Smooth muscle cell of the coronary artery (primary cell): ENCODE results near the gene SPEM1. TPM values are rescaled to one million over a fixed set of nuclear protein-coding genes. Genes with fewer than 3 reads are reported as not detected.

Experiments
- total RNA-seq: library from RNA; depleted of rRNA; stranded (reverse); fragments of >200 nt; gene quantifications from 2 replicates; pipeline ENCODE4 v1.2.3, GENCODE V29; 2014; ENCODE audit warnings: low replicate concordance

Gene SPEM1, protein sequence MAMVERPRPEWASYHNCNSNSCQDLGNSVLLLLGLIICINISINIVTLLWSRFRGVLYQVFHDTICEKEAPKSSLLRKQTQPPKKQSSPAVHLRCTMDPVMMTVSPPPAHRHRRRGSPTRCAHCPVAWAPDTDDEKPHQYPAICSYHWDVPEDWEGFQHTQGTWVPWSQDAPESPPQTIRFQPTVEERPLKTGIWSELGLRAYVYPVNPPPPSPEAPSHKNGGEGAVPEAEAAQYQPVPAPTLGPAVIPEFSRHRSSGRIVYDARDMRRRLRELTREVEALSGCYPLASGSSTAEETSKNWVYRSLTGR
- not detected in 2 replicates for total RNA-seq

DNA sequence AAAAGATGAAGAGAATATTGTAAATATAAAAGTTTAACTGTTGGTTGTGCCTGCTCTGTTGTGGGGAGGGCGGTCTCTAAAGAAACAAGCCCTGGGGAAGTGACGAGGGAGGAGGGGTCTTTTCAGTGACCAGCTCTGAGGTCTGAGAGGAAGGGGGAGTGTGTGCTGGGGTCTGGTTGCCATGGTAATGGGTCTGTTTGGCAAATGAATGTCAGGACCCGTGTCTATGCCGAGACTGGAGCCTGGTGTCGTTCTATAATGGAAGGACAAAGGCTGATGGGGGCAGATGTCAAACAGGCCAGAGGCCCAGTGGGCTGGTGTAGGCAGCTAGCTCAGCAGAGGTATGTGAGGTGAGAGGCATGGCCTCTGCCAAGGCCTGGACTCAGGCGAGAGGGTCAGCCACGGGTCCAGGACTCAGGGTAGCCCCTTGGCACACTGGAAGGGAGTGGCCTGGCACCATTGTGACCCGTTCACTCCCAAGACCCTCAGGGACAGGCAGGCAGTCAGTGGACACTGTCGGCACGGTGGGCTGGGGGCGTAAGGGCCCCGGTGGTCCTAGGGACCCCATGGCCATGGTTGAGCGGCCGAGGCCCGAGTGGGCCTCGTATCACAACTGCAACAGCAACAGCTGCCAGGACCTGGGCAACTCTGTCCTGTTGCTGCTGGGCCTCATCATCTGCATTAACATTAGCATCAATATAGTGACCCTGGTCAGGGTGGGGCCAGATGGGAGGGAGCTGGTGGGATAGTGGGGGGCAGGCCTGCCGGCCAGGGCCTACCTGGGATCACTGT is at the start of gene SPEM1:
Gene SPEM1, plus strand, starts transcription at position 506 of the 792 bp plus-strand sequence. Its CDS starts 61 bp downstream, at position 567.

DNA sequence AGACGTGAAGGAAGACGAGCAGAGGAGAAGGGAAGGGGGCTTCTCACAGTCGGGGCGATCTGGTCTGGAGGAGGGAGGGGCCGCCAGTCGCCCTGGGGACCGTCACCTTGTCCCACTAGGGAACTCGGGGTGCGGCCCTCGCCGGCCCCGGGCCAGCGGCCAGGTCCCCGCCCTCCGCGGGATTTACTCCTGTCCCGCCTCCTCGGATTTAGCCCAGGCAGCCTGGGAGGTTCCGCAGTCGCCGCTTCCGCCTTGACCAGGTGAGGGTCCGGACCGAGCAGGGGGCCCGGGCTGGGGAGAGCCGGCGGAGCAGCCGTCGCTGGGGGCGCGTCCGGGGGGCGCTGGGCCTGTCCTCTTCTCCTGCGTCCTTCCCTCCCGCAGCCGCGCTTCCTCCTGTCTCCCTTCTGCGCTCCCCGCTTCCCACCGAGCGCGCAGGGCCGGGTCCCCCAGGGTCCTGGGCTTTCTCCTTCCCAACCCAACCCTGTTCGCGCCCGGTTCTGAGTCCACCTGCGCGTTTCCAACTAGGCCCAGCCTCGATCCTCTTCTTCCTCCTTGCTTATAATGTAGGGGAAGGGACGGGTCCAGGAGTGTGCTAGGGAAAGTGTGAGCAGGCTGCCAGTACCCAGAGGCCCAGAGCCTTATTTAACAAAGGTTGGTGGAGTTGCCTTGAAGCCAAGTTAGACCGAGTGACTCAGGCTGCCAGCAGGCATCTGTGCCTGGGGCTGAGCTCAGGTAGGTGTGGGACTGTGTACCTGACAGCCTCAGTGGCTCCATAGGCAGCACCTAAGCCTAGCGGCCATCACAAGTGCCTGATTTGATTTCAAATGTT is 39.1 kb upstream of the SPEM1 start, which contains the start of gene TNK1:
Gene TNK1, plus strand, starts transcription at position 235 of the 829 bp plus-strand sequence. CDS start 1,838 bp downstream, outside the sequence.

DNA sequence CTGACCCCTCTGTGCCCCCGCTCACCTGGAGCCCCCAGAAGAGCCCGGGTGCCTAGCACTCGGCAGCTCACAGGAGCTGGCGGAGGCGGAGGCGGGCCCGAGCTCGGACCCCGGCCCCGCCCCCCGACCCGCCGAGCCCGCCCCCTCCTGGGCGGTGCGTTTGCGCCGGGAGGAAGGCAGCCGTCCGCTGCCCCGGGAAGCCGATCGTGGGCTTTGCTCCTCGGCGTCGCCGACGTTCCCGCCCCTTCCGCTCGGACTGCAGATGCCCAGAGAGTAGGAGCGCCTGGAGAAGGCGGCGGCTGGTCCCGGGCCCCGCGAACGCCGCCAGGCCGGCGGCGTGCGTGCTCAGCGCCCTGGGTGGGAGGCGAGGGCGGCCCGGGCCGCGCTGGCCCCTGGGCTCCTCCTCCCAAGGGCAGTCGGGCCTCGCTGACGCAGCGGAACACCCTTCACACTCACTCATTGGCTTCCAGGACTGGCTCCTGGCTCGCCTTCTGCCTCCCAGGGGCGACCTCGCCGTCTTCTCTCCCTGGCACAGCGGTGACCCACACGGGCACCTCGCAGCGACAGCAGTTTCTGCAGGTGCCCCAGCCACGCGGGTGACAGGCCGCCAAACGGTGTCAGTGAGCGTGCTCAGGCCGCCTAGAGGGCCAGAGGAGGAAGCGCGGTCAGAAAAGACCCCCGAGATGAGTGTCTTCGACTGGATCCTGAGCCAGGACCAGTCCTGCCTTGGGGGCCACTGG is 25.5 kb upstream of the SPEM1 start, which contains the start of gene PLSCR3:
Gene PLSCR3, minus strand, starts transcription at position 74 of the 740 bp plus-strand sequence. CDS start 415 bp downstream, outside the sequence.

DNA sequence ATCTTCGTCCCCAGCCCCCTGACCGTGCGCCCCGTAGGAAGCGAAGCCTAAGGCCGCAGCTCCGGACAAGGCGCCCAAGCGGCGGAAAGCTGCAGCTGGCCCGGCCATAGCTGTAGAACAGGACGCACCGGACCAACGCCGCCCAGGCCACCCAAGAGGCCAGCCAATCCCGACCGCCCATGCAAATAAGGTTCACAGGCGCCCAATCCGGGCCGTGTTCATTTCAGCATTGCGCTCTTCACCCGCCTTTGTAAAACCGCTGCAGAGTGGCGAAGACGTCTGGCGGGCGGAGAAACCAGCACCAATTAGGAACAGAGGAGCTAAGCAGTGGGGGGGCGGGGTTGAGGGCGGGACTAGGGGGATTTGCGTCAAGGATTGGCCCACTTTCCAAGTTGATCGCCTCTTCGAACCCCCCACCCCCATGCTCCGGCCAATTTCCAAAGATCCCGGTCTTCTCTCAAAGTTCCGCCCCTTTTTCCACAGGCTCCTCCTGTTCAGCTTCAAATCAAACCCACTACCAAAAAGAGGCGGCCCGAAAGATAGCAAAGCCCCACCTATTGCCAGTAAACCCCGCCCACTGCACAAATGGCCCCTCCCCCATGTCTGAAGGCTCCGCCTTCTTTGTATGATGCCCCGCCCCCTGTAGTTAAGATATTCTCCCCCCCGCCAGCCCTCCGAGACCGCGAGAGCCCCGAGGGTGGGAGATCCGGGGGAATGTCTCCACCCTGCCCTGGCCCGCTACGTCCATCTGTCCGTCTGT is 16.0 kb upstream of the SPEM1 start, which contains the start of gene TMEM256:
Gene TMEM256, minus strand, starts transcription at position 121 of the 760 bp plus-strand sequence. Its CDS starts 13 bp downstream, at position 108.

DNA sequence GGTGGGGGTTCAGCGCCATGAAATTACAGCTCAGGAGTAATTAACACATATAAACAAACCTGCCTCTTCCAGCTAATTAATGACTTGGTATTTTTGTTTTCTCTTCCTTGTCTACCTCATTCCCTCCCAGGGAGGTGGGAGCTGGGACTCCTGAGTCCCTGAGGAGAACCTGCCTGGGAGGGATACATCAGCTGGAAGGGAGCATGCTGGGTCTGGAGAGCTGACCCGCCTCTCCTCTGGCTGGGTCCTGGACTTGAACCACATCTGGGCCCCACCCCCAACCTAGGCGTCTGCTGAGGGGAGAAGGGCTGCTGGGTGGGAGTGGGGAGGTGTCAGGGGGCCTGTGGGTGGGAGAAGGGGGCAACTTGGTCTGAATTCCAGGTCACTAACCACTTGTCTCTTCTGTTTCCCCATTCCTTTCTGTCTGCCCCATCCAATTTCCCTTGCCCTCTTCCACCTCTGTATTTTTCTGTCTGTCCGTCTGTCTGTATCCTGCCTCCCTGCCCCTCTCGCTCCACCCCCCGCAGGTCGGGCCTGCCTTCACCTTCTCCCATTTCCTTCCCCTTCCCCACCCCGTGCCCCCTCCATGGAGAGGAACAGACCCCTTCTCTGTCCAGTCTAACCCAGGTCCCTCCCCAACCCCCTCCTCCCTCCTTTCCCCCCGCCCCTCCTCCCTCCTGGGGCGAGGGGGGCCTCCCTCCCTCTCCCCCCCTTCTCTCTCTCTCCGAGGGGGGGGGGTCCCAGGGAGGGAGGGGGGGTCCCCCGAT is 12.5 kb upstream of the SPEM1 start, which contains the start of gene NLGN2:
Gene NLGN2, plus strand, starts transcription at position 361 of the 767 bp plus-strand sequence. CDS start 411 bp downstream, outside the sequence.

DNA sequence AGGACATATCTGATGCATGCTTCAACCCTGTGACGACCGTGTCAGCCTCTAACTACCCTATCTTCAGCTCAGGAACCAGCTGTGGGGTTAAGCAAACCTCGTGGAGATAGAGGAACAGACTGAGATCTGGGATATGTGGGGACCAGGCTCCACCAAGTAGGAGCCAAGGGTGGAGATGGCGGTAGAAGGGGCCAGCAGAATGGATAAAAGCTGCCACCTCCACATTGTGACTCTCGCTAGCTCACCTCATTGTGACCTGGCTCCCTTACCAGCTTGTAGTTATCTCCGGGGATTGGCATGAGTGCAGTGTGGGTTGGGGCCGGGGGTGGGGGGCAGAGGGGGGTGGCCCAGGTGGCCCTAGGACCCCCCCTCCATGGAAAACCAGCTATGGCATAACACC is 5.2 kb downstream of the SPEM1 start, which contains the start of gene SPEM2:
Gene SPEM2, plus strand, starts transcription at position 301 of the 400 bp plus-strand sequence. Its CDS starts 73 bp downstream, at position 374.

DNA sequence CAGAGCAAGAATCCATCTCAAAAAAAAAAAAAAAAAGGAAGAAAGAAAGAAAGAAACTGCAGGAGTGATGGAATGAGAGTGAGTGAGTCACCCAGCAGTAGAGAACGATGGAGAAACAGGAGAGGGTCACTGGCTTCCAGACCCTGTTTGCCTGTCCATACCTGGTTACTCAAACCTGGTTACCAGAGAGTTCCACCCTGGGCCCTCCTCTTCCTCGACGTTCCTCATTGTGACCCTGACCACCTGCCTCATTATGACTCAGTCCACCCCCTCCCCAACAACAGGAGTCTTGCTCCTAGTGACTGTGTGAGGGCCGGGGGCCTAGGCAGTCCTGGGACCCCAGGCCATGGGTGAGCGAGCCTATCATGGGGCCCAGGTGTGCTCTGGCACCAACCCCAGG is 8.4 kb downstream of the SPEM1 start, which contains the start of gene SPEM3:
Gene SPEM3, plus strand, starts transcription at position 301 of the 400 bp plus-strand sequence. Its CDS starts 46 bp downstream, at position 347.

DNA sequence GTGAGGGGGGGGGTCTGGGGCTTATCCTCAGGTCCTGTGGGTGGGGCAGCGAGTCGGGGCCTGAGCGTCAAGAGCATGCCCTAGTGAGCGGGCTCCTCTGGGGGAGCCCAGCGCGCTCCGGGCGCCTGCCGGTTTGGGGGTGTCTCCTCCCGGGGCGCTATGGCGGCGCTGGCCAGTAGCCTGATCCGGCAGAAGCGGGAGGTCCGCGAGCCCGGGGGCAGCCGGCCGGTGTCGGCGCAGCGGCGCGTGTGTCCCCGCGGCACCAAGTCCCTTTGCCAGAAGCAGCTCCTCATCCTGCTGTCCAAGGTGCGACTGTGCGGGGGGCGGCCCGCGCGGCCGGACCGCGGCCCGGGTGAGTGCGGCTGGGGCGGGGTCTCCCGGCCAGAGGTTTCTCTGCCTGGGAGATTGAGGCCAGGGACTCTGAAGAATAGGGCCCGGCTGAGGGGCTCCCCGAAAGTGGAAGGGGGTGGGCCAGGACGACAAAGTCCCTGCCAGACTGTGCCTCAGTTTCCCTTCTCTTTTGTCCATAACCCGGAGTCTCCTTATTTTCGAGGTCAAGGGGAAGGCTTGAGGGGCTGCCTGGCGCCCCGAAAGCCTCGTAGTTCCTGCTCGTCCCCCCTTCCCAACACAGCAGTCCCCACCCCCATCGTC is 19.5 kb downstream of the SPEM1 start, which contains the start of gene FGF11:
Gene FGF11, plus strand, starts transcription at position 51 of the 651 bp plus-strand sequence. Its CDS starts 109 bp downstream, at position 160.

DNA sequence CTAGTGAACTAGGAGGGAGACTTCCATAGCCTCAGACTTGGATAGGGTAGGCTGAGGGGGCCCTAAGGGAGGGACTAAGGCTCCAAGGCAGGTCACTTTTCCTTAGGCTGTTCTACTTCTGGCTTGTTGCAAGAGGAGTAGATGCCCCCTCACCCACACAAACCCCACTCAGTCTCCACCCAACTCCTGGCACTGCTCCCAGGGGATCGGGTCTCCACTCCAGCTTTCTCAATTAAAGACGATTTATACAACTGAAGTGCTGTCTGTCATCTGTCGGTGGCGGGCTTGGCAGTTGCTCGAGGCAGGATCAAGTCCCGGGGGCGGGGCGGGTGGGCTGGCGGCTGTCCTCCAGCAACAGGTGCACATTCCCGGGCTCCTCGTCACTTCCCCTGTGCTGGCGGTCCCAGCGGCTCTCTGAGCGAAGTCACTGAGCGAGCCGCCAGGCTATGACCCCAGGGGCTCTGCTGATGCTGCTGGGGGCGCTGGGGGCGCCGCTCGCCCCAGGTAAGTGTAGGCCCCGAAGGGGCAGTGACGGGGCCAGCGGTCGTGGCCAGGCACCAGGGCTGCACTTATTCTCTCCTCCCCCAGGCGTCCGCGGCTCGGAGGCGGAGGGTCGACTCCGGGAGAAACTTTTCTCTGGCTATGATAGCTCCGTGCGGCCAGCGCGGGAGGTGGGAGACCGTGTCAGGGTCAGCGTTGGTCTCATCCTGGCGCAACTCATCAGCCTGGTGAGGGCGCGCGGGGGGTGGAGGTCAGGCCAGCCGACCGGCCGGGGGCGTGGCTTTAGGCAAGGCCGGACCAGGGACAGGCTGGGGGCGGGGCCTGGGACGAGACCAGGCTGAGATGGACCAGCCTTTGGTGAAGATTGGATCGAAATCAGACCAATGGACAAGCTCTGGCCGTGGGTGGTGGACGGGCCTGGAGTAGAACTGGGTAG is 24.8 kb downstream of the SPEM1 start, which contains the start of gene CHRNB1:
Gene CHRNB1, plus strand, starts transcription at position 380 of the 937 bp plus-strand sequence. Its CDS starts 67 bp downstream, at position 447.

Other genes with a start within 250 kb of the SPEM1 start
- under 0.01 and 0.68 TPM in 2 replicates for gene ASGR1, start 241.0 kb upstream of the SPEM1 start, total RNA-seq
- 8.3 and 20.8 TPM in 2 replicates for gene DLG4, start 200.5 kb upstream of the SPEM1 start, total RNA-seq
- 248 and 288 TPM in 2 replicates for gene ACADVL, start 200.4 kb upstream of the SPEM1 start, total RNA-seq
- gene DVL2, start 185.8 kb upstream of the SPEM1 start, total RNA-seq: 56.3 and 89.0 TPM in 2 replicates
- 38.3 and 41.2 TPM in 2 replicates for gene PHF23, start 180.9 kb upstream of the SPEM1 start, total RNA-seq
- 180 and 222 TPM in 2 replicates for gene GABARAP, start 177.9 kb upstream of the SPEM1 start, total RNA-seq
- 16.7 and 21.2 TPM in 2 replicates for gene CTDNEP1, start 168.6 kb upstream of the SPEM1 start, total RNA-seq
- 20.6 and 25.9 TPM in 2 replicates for gene ELP5, start 168.1 kb upstream of the SPEM1 start, total RNA-seq
- gene CLDN7, start 157.8 kb upstream of the SPEM1 start, total RNA-seq: 0.70 and 1.6 TPM in 2 replicates
- gene SLC2A4, start 138.6 kb upstream of the SPEM1 start, total RNA-seq: 0.08 and 0.12 TPM in 2 replicates
- not detected in 2 replicates for gene YBX2, start 125.7 kb upstream of the SPEM1 start, total RNA-seq
- gene EIF5A, start 112.7 kb upstream of the SPEM1 start, total RNA-seq: 688 and 774 TPM in 2 replicates
- gene GPS2, start 105.0 kb upstream of the SPEM1 start, total RNA-seq: 21.7 and 32.9 TPM in 2 replicates
- gene NEURL4, start 91.0 kb upstream of the SPEM1 start, total RNA-seq: 16.8 and 28.4 TPM in 2 replicates
- 1.3 and 4.3 TPM in 2 replicates for gene ACAP1, start 83.8 kb upstream of the SPEM1 start, total RNA-seq
- gene KCTD11, start 68.2 kb upstream of the SPEM1 start, total RNA-seq: 4.9 and 10.4 TPM in 2 replicates
- gene TMEM95, start 65.2 kb upstream of the SPEM1 start, total RNA-seq: not detected in 2 replicates
- 0.08 and 0.35 TPM in 2 replicates for gene TNK1, start 39.2 kb upstream of the SPEM1 start, total RNA-seq
- gene PLSCR3, start 25.8 kb upstream of the SPEM1 start, total RNA-seq: 8.5 and 23.2 TPM in 2 replicates
- 42.7 and 135 TPM in 2 replicates for gene TMEM256, start 16.2 kb upstream of the SPEM1 start, total RNA-seq
- gene NLGN2, start 12.5 kb upstream of the SPEM1 start, total RNA-seq: 3.7 and 5.0 TPM in 2 replicates
- not detected in 2 replicates for gene SPEM2, start 5.3 kb downstream of the SPEM1 start, total RNA-seq
- not detected in 2 replicates for gene SPEM3, start 8.5 kb downstream of the SPEM1 start, total RNA-seq
- 0.94 and 4.4 TPM in 2 replicates for gene TMEM102, start 15.1 kb downstream of the SPEM1 start, total RNA-seq
- 2.6 and 5.4 TPM in 2 replicates for gene FGF11, start 19.2 kb downstream of the SPEM1 start, total RNA-seq
- gene CHRNB1, start 24.7 kb downstream of the SPEM1 start, total RNA-seq: 7.1 and 9.6 TPM in 2 replicates
- 9.2 and 9.8 TPM in 2 replicates for gene ZBTB4, start 59.3 kb downstream of the SPEM1 start, total RNA-seq
- not detected in 2 replicates for gene SLC35G6, start 61.1 kb downstream of the SPEM1 start, total RNA-seq
- gene POLR2A, start 64.0 kb downstream of the SPEM1 start, total RNA-seq: 62.8 and 87.6 TPM in 2 replicates
- 3.9 TPM in 2 replicates for gene TNFSF12, start 128.7 kb downstream of the SPEM1 start, total RNA-seq
- gene TNFSF13, start 138.4 kb downstream of the SPEM1 start, total RNA-seq: 0.59 and 1.1 TPM in 2 replicates
- 45.4 and 76.6 TPM in 2 replicates for gene SENP3, start 141.6 kb downstream of the SPEM1 start, total RNA-seq
- 4.7 and 22.3 TPM in 2 replicates for gene CD68, start 159.3 kb downstream of the SPEM1 start, total RNA-seq
- gene MPDU1, start 163.5 kb downstream of the SPEM1 start, total RNA-seq: 48.6 and 59.0 TPM in 2 replicates
- gene SOX15, start 169.8 kb downstream of the SPEM1 start, total RNA-seq: 0.23 TPM in 1 of 2 replicates, not detected in the other
- gene FXR2, start 194.6 kb downstream of the SPEM1 start, total RNA-seq: 24.0 and 58.9 TPM in 2 replicates
- gene SAT2, start 207.5 kb downstream of the SPEM1 start, total RNA-seq: 39.1 and 56.6 TPM in 2 replicates
- gene SHBG, start 209.8 kb downstream of the SPEM1 start, total RNA-seq: 0.23 and 1.2 TPM in 2 replicates
- not detected in 2 replicates for gene ATP1B2, start 230.6 kb downstream of the SPEM1 start, total RNA-seq